Dedifferentiated amniotic fluid mesenchymal stem cell (primary cell): ENCODE measurements around the gene ACP5.
"Not testable (repeated sequence)": the region's sequence is repeated elsewhere in the genome, so short reads cannot be mapped to it uniquely, and the experiment has no call there.

Source experiments
- DNase-seq: peaks from one replicate; pipeline ENCODE4 v3.0.0-alpha.2; 2016; ENCODE audit errors: extremely low spot score

The ACP5 gene

GRCh38 chr19:11578258-11579142 is 1.1 kb upstream of the ACP5 start:
- DNase-seq = no peak

DNA sequence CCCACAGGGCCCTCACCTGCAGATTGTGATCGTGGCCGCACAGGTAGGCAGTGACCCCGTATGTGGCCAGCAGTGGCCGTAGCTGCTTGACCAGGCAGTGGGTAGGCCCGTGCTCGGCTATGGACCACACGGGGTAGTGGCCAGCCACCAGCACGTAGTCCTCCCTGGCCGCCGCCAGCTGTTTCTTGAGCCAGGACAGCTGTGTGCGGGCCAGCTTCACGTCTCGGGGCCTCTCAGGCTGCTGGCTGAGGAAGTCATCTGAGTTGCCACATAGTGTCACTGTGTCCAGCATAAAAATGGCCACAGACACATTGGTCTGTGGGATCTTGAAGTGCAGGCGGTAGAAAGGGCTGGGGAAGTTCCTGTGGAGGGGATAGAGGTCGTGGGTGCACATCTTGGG is 1.2 kb downstream of the ACP5 start:
- DNase-seq = no peak

DNA sequence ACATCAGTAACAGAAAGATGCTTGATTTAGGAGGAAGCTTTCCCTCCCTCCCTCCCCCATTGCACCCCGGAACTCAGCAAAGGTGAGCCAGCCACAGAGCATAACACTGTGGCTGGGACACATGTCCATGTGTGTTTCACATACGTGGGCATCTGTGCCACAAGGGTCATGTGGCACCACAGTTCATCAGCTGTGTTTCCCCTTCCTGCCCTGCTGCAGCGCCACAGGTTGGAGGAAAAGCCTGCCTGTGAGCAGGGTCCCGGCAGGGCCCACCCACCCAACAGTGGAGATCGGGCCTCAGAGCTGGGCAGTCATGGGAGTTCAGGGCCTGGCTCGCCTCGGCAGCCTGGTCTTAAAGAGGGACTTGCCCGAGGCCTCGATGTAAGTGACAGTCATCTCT is 2.8 kb downstream of the ACP5 start:
- DNase-seq = no peak

DNA sequence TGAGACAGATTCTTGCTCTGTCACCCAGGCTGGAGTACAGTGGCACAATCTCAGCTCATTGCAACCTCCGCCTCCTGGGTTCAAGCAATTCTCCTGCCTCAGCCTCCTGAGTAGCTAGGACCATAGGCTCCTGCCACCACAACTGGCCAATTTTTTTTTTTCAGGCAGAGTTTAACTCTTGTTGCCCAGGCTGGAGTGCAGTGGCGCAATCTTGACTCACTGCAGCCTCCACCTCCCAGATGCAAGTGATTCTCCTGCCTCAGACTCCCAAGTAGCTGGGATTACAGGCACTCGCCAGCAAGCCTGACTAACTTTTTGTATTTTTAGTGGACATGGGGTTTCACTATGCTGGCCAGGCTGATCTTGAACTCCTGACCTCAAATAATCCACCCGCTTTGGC is 3.7 kb downstream of the ACP5 start:
- DNase-seq = not testable (repeated sequence)

GRCh38 chr19:11573354-11573753 is 4.1 kb downstream of the ACP5 start:
- not testable (repeated sequence) for DNase-seq

- no peak for DNase-seq
These were observed 7.4 kb downstream of the ACP5 start for GRCh38 chr19:11570039-11570462.

GRCh38 chr19:11566164-11566563 is 11.3 kb downstream of the ACP5 start:
- no peak for DNase-seq

- DNase-seq = not testable (repeated sequence)
These were observed 11.8 kb downstream of the ACP5 start for GRCh38 chr19:11565649-11565980.

DNA sequence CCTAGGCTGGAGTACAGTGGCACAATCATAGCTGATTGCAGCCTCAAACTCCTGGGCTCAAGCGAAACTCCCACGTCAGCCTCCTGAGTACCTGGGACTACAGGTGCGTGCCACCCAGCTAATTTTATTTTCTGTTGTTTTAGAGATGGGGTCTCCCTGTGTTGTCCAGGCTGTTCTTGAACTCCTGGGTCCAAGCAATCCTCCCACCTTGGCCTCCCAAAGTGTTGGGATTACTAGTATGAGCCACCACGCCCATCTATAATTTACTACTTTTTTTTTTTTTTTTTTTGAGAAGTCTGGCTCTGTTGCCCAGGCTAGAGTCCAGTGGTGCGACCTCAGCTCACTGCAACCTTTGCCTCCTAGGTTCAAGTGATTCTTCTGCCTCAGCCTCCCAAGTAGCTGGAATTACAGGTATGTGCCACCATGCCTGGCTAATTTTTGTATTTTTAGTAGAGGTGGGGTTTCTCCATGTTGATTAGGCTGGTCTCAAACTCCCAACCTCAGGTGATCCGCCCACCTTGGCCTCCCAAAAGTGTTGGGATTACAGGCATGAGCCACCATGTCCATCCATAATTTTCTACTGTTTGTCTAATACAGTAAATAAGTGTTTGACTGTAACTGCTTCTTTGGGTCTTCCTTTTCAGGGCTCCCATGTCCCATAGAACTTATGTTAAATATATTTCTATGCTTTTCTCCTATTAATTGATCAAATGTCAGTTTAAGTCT is 13.2 kb downstream of the ACP5 start:
- DNase-seq = not testable (repeated sequence)

- DNase-seq = no peak
These were observed 13.9 kb downstream of the ACP5 start for GRCh38 chr19:11563532-11563931.

- DNase-seq = peak; percentile 43
These were observed 16.9 kb downstream of the ACP5 start for GRCh38 chr19:11560404-11561051.

GRCh38 chr19:11558881-11559828 is 18.3 kb downstream of the ACP5 start, which contains the start of gene ELOF1:
Gene ELOF1 (minus strand): TSS chr19:11559230. CDS start chr19:11554347, 4,883 bp downstream.
- peak; percentile 99 for DNase-seq

GRCh38 chr19:11556634-11557420 is 20.6 kb downstream of the ACP5 start:
- no peak for DNase-seq

GRCh38 chr19:11555246-11555645 is 22.2 kb downstream of the ACP5 start:
- no peak for DNase-seq

DNA sequence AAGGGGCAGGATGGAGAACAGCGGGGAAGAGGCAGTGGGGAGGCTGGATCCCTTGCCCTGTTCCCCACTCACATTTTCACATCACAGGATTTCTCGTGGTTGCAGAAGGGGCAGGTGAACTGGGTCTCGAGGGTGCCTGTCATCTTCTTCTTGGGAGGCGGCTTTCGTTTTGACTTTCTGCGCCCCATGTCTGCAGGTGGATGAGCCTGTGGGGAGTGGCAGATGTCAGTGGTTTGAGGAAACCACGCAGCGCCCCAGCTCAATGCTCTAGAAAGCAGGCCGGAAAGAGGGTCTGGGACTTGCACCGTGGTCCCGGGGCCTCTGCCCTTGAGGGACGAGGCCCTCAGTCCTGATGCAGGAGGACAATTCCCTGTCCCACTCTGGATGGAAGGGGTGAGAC is 23.3 kb downstream of the ACP5 start:
- DNase-seq = no peak

DNA sequence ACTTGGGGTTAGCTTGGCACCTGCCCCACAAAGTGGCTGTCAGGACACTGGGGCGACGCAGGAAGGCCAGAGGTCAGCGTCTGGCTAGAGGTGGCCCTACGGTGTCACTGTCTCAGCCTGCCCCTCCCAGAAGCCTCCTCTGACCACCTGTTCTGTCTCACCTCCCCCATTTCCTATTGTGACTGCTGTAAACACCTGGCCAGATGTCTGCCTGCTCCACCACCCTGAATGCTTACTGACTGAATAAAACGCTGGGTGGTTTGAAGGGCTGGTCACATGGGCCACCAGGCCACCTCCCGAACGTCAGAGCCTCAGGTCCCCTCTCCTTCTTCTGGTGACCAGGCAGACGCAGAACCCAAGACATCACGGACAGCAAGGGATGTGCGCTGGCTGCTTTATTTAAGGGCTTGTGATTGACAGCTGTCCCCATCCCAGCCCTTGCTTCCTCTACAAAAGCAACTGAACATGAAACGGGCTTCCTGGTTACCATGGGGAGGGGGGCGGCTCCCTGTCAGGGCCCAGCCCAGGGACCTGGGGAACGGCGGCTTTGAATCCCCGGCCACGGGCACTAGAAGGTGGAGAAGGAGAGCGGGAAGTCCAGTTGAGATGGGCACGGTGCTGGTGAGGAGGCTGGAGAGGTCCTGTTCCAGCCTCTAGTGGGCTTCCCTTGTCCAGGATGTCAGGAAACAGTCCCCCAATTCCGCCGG is 24.6 kb downstream of the ACP5 start:
- no peak for DNase-seq

DNA sequence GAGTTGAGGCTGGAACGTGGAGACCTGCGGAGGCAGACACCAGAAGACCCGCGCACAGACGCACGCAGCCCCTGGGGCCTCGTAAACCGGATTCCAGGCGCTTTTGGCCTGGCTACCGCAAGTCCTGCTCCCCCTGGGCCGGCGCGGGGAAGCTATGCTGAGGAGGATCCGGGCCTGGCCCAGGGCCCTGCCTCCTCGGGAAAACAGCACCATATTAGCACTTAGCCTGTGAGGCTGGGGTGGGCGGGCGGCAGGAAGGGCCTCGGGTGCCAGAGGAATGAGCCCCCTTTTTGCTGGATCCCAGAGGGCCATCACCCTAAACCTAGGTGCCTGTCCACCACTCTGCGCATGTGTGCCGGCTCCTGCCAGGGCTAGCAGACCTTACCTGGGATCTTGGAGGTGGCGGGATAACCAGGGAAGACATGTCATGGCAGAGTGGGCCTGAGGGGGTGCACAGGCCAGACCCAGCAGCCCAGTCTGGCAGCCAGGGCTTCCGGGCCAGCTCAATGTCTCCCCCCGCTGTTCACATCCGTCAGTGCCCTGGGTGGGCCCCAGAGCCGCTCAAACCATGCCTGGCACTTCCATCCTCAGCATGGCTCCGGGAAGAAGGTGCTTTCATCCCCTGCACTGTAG is 25.7 kb downstream of the ACP5 start:
- no peak for DNase-seq

DNA sequence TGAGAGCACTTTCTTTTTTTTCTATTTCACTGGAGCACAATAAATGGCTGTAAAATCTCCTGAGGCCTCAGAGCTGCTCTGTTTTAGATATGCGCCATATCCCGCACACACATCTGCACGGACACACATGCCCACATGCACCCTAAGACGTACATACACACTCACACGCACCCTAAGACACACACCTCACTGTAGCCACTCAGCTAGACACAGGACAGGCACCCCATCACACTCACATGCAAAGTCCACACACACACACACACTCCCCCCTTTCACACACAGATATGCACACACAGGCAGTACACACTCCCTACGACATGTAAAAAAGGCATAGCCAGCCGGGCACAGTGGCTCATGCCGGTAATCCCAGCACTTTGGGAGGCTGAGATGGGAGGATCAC is 27.2 kb downstream of the ACP5 start:
- DNase-seq = no peak

GRCh38 chr19:11549386-11549953 is 28.0 kb downstream of the ACP5 start:
- no peak for DNase-seq
